HepG2 (cell line): ENCODE results near the gene BCL2L1. TPM values are rescaled to one million over a fixed set of nuclear protein-coding genes. Genes with fewer than 3 reads are reported as not detected.
A peak's percentile ranks its signal among the peaks of the same experiment; 100 is the strongest.

ENCODE experiments used
- ATF5 ChIP-seq: sonication (generic); formaldehyde crosslinking; IDR thresholded peaks from 2 replicates; pipeline ENCODE4 v1.4.0; 2020; ENCODE audit warnings: mild to moderate bottlenecking, low read depth, missing genetic modification reagents
- BRD4 ChIP-seq: sonication (generic); formaldehyde crosslinking; IDR thresholded peaks from 2 replicates; pipeline ENCODE4 v1.4.0; 2020; ENCODE audit warnings: missing genetic modification reagents
- DNMT3B ChIP-seq: conservative IDR thresholded peaks from 2 replicates; pipeline ENCODE4 v1.6.1; 2016; ENCODE audit warnings: missing biosample characterization, control low read depth
- ETV5 ChIP-seq: IDR thresholded peaks from 2 replicates; pipeline ENCODE4 v1.6.1; 2018; ENCODE audit warnings: missing biosample characterization, missing genetic modification reagents, inconsistent platforms, borderline replicate concordance
- GABPB1 ChIP-seq: IDR thresholded peaks from 2 replicates; pipeline ENCODE4 v1.6.1; 2016; ENCODE audit warnings: mild to moderate bottlenecking, missing genetic modification reagents, moderate library complexity, missing compliant biosample characterization
- HIVEP1 ChIP-seq: sonication (generic); formaldehyde crosslinking; IDR thresholded peaks from 2 replicates; pipeline ENCODE4 v1.4.0; 2020; ENCODE audit warnings: mild to moderate bottlenecking, missing genetic modification reagents
- IRF2 ChIP-seq: IDR thresholded peaks from 2 replicates; pipeline ENCODE4 v1.6.1; 2018; ENCODE audit warnings: missing genetic modification reagents, missing compliant biosample characterization
- KDM3A ChIP-seq: IDR thresholded peaks from 2 replicates; pipeline ENCODE4 v1.6.1; 2018; ENCODE audit warnings: low read depth, missing compliant biosample characterization
- MTERF4 ChIP-seq: sonication (generic); formaldehyde crosslinking; IDR thresholded peaks from 2 replicates; pipeline ENCODE4 v1.8.0; 2023; ENCODE audit warnings: mild to moderate bottlenecking, missing genetic modification reagents
- NCOR1 ChIP-seq: fragments of 200-600 bp; sonication (generic); IDR thresholded peaks from 2 replicates; pipeline ENCODE4 v1.7.0; 2017; ENCODE audit warnings: antibody characterized with exemption, low read length, borderline replicate concordance
- NFYB ChIP-seq: sonication (generic); formaldehyde crosslinking; IDR thresholded peaks from 2 replicates; pipeline ENCODE4 v1.4.0; 2020; ENCODE audit warnings: missing genetic modification reagents
- PBX2 ChIP-seq: IDR thresholded peaks from 2 replicates; pipeline ENCODE4 v1.6.1; 2016; ENCODE audit warnings: control low read depth
- SETDB1 ChIP-seq: sonication (generic); formaldehyde crosslinking; IDR thresholded peaks from 2 replicates; pipeline ENCODE4 v1.5.1; 2020; ENCODE audit warnings: missing genetic modification reagents, mild to moderate bottlenecking, borderline replicate concordance
- SNAPC5 ChIP-seq: sonication (generic); formaldehyde crosslinking; IDR thresholded peaks from 2 replicates; pipeline ENCODE4 v1.8.1; 2023; ENCODE audit warnings: mild to moderate bottlenecking, missing genetic modification reagents, borderline replicate concordance
- SYNCRIP ChIP-seq: fragments of 200-400 bp; formaldehyde crosslinking; IDR thresholded peaks from 2 replicates; pipeline ENCODE4 v1.6.1; 2018; ENCODE audit warnings: mild to moderate bottlenecking, low read depth, low read length; ENCODE audit not compliant: insufficient read depth
- YY1 ChIP-seq: IDR thresholded peaks from 2 replicates; pipeline ENCODE4 v1.6.1; 2011; ENCODE audit warnings: low read length, low read depth, moderate library complexity, mild to moderate bottlenecking; ENCODE audit not compliant: insufficient read depth, insufficient replicate concordance
- ZBTB8A ChIP-seq: sonication (generic); formaldehyde crosslinking; IDR thresholded peaks from 2 replicates; pipeline ENCODE4 v1.4.0; 2020; ENCODE audit warnings: mild to moderate bottlenecking, low read depth, missing genetic modification reagents, borderline replicate concordance
- ZMYM4 ChIP-seq: sonication (generic); formaldehyde crosslinking; IDR thresholded peaks from 2 replicates; pipeline ENCODE4 v1.8.1; 2023; ENCODE audit warnings: mild to moderate bottlenecking, missing genetic modification reagents
- ZNF503 ChIP-seq: sonication (generic); formaldehyde crosslinking; IDR thresholded peaks from 2 replicates; pipeline ENCODE4 v1.4.0; 2020; ENCODE audit warnings: missing genetic modification reagents
- ZNF567 ChIP-seq: sonication (generic); formaldehyde crosslinking; IDR thresholded peaks from 2 replicates; pipeline ENCODE4 v1.8.1; 2023; ENCODE audit warnings: mild to moderate bottlenecking, missing genetic modification reagents, borderline replicate concordance
- ZNF629 ChIP-seq: sonication (generic); formaldehyde crosslinking; conservative IDR thresholded peaks from 2 replicates; pipeline ENCODE4 v1.5.0; 2020; ENCODE audit warnings: missing genetic modification reagents
- polyA plus RNA-seq, 8 experiments: library from polyadenylated mRNA; depleted of rRNA in 3 of 8; stranded (reverse) in 7 of 8; unstranded in 1 of 8; fragments of >200 nt; fragmentation: Illumina TruSeq in 4 of 8; extraction: Trizol in 4 of 8; gene quantifications; 2 replicates each; pipeline versions ENCODE4 v1.2.1 to v1.2.3, GENCODE V29; 2011 to 2016; ENCODE audit warnings: low read depth in 4 of 8, missing spikeins in 1 of 8, mixed read lengths in 1 of 8; ENCODE audit not compliant: insufficient read depth in 1 of 8
- total RNA-seq, 5 experiments: library from RNA; depleted of rRNA; stranded (reverse); fragments of >200 nt; fragmentation: Illumina TruSeq; extraction: Trizol; gene quantifications; 2 replicates each; pipeline ENCODE4 v1.2.3, GENCODE V29; 2016; ENCODE audit warnings: low read depth in 1 of 5

BCL2L1 gene
- total and polyA plus RNA-seq, 2 of the 13 experiments (the other 11 are each of a cell fraction or from before 2014, with no cell fraction given): 164 to 258 TPM

GRCh38 chr20:31738729-31739549 is 16.3 kb upstream of the BCL2L1 start, which contains the start of gene TPX2 (continued):
- TF ChIP-seq ZNF503: peak; percentile 43; the same call in 1 of the 2 replicates
- 0 out of 2 replicates have a peak, but pooled peaks have one; percentile 12 for TF ChIP-seq ZNF629 (CRISPR knock-in tag)
- TF ChIP-seq NCOR1: peak; percentile 65; the same call in 1 of the 2 replicates
- TF ChIP-seq DNMT3B (CRISPR knock-in tag): peak; percentile 77; the same call in 1 of the 2 replicates
- peak; percentile 96 for TF ChIP-seq SNAPC5 (CRISPR knock-in tag)
- TF ChIP-seq SYNCRIP: no peak
- TF ChIP-seq IRF2 (CRISPR knock-in tag): peak; percentile 92
- TF ChIP-seq ATF5 (CRISPR knock-in tag): peak; percentile 73; the same call in 1 of the 2 replicates
- TF ChIP-seq PBX2 (CRISPR knock-in tag): no peak
- TF ChIP-seq KDM3A (CRISPR knock-in tag): peak; percentile 89
- TF ChIP-seq GABPB1 (CRISPR knock-in tag): peak; percentile 98
- TF ChIP-seq ZBTB8A (CRISPR knock-in tag): peak; percentile 90; the same call in 1 of the 2 replicates
- peak; percentile 100 for TF ChIP-seq NFYB (CRISPR knock-in tag)
- no peak for TF ChIP-seq SETDB1 (CRISPR knock-in tag)
- peak; percentile 93 for TF ChIP-seq ZMYM4
- no peak; the same call in 1 of the 2 replicates for TF ChIP-seq BRD4 (CRISPR knock-in tag)
- peak; percentile 92 for TF ChIP-seq HIVEP1 (CRISPR knock-in tag)
- TF ChIP-seq ETV5 (CRISPR knock-in tag): no peak
- peak; percentile 16 for TF ChIP-seq YY1
- no peak; the same call in 1 of the 2 replicates for TF ChIP-seq ZNF567 (CRISPR knock-in tag)
- 0 out of 2 replicates have a peak, but pooled peaks have one; percentile 58 for TF ChIP-seq MTERF4 (CRISPR knock-in tag)
